Ishikawa (cell line): ENCODE results near the gene ZNF185.

ENCODE experiments used
- CEBPB ChIP-seq: IDR thresholded peaks from 2 replicates; pipeline ENCODE4 v1.6.1; 2012
- EGR1 ChIP-seq: IDR thresholded peaks from 2 replicates; pipeline ENCODE4 v1.6.1; 2012
- EP300 ChIP-seq: IDR thresholded peaks from 2 replicates; pipeline ENCODE4 v1.6.1; 2012; ENCODE audit warnings: borderline replicate concordance
- MAX ChIP-seq: IDR thresholded peaks from 2 replicates; pipeline ENCODE4 v1.6.1; 2012
- RAD21 ChIP-seq: IDR thresholded peaks from 2 replicates; pipeline ENCODE4 v1.6.1; 2012; ENCODE audit warnings: low read depth
- TAF1 ChIP-seq: IDR thresholded peaks from 2 replicates; pipeline ENCODE4 v1.6.1; 2012; ENCODE audit warnings: low read depth, mild to moderate bottlenecking
- TEAD4 ChIP-seq: IDR thresholded peaks from 2 replicates; pipeline ENCODE4 v1.6.1; 2012
- YY1 ChIP-seq: IDR thresholded peaks from 2 replicates; pipeline ENCODE4 v1.6.1; 2012; ENCODE audit warnings: low read depth
- ZBTB7A ChIP-seq: IDR thresholded peaks from 2 replicates; pipeline ENCODE4 v1.6.1; 2012; ENCODE audit warnings: low read depth

- TF ChIP-seq EGR1 (no peak), ZBTB7A (no peak), TAF1 (no peak), YY1 (no peak), EP300 (no peak), TEAD4 (no peak), MAX (no peak), CEBPB (no peak), RAD21 (no peak)
Observed at GRCh38 chrX:152923599-152923998, 25.7 kb downstream of the ZNF185 start.
